Measurements from ENCODE around the gene DTNBP1.

The DTNBP1 gene, protein sequence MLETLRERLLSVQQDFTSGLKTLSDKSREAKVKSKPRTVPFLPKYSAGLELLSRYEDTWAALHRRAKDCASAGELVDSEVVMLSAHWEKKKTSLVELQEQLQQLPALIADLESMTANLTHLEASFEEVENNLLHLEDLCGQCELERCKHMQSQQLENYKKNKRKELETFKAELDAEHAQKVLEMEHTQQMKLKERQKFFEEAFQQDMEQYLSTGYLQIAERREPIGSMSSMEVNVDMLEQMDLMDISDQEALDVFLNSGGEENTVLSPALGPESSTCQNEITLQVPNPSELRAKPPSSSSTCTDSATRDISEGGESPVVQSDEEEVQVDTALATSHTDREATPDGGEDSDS

DNA sequence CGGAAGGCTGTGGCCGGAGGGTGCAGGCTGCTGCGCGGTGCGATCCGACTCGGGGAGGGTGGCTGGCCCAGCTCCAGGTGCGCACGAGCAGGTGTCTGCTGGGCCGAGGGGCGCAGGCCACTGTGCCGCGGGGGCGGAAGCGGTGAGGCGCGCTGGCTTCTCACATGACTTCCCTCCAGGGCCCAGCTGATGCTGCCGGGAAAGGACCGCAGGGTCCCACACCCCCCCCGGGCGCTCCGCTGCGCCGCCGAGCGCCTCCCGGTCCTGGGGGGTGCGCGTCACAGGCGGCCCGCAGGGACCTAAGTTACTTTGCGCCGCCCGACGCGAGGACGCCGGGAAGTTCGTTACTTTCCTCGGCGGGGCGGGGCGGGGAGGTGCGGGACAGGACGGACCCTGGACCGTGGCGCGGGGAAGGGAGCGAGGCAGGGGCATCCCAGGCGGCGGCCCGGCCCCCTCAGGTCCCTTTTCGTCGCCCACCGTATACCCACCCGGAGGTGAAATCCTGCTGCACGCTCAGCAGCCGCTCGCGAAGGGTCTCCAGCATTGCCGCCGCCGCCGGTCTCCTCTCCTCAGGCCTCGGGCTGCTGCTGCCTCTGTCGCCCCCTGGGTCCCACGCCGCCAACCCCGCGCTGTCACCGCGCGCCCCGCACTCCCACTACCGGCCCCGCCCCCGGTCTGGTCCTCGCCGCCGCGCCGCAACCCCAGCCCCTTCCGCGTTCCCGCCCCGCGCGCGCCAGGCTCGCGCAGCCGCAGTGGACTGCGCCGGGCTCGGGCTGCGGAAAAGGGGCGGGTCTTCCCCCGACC is at the start of gene DTNBP1:
Gene DTNBP1 (minus strand): TSS at position 703 of the 804 bp plus-strand sequence. CDS start 159 bp downstream, at position 544.
- TF ChIP-seq, protein P1, sequence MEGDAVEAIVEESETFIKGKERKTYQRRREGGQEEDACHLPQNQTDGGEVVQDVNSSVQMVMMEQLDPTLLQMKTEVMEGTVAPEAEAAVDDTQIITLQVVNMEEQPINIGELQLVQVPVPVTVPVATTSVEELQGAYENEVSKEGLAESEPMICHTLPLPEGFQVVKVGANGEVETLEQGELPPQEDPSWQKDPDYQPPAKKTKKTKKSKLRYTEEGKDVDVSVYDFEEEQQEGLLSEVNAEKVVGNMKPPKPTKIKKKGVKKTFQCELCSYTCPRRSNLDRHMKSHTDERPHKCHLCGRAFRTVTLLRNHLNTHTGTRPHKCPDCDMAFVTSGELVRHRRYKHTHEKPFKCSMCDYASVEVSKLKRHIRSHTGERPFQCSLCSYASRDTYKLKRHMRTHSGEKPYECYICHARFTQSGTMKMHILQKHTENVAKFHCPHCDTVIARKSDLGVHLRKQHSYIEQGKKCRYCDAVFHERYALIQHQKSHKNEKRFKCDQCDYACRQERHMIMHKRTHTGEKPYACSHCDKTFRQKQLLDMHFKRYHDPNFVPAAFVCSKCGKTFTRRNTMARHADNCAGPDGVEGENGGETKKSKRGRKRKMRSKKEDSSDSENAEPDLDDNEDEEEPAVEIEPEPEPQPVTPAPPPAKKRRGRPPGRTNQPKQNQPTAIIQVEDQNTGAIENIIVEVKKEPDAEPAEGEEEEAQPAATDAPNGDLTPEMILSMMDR (conservative IDR thresholded peaks at IDR 0.05; ENCODE audit: low read length) = no peak
- DNase-seq (ENCODE audit: low read depth) = peak; percentile 53

DNA sequence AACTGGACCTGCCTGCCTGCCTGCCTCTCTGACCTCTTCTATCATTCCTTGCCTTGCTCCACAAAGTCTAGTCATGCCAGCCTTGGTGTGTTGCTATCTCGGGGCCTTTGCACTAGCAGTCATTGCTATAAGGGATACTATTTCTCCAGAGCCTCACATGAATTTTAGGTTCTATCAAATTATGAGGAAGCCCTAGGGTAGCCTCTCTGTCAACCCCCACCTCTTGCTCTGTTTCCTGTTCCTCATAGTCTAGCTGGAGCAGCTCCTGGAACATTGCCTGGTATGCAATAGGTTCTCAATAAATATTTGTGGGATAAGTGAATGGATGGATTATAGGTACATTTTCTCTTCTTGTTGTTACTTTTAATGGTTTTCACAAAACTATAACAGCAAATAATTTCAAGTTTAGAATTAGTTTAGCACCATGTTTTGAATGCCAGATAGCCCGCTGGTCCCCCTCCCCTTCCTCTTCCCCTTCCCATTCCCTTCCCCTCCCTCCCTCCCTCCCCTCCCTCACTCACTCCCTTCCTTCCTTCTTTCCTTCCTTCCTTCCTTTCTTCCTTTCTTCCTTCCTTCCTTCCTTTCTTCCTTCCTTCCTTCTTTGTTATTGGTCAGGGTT is 46.9 kb upstream of the DTNBP1 start:
- H3K4me3 ChIP-seq (ENCODE audit: low read length) = no peak overlapping the region
- TF ChIP-seq, protein P1 (conservative IDR thresholded peaks at IDR 0.05; ENCODE audit: low read length) = no peak
- DNase-seq (ENCODE audit: low read depth) = no peak

More for the DNA sequence above, at the start of gene DTNBP1:
- H3K4me3 ChIP-seq (ENCODE audit: low read length) = peak within 1 kb of the TSS; percentile 70

DNA sequence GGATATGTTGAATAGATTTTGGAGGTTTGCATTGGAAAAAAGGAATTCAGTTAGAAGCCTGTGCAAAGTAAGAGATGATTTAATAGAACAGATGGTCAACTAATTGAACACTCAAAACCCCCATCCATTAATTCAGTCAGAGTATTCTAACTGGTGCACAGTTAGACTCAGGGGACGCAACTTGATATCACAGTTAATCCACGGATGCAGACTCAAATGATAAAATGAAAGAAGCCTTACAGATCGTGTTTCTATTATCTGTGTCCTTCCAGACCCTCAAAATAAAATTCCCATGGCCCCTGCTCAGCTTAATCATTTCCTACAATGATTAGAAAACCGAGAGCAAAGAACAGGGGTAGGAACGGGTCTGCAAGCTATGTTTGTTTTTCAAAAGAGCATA is 45.4 kb upstream of the DTNBP1 start:
- DNase-seq (ENCODE audit: low read depth) = no peak
- TF ChIP-seq, protein P1 (conservative IDR thresholded peaks at IDR 0.05; ENCODE audit: low read length) = no peak

DNA sequence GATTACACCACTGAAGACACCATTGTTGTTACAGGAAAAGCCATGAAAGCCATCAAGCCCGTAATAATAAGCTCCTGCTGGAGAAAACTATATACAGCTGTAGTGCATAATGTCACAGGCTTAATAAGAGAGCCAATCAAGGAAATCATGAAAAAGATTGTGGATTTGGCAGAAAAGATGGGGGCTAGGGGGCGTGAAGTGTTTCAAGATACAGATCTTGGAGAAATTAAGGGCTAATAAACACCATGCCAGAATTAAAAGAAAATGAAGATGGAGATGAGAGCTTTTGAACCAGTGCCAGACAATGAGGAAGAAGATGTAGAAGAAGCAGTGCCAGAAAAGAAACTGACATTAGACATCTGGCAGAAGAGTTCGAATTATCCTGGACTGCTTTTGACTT is 43.2 kb upstream of the DTNBP1 start:
- TF ChIP-seq, protein P1 (conservative IDR thresholded peaks at IDR 0.05; ENCODE audit: low read length) = no peak
- no peak overlapping the region for H3K4me3 ChIP-seq (ENCODE audit: low read length)
- DNase-seq (ENCODE audit: low read depth) = no peak

More for the DNA sequence above, 45.4 kb upstream of the DTNBP1 start:
- H3K4me3 ChIP-seq (ENCODE audit: low read length) = no peak overlapping the region

DNA sequence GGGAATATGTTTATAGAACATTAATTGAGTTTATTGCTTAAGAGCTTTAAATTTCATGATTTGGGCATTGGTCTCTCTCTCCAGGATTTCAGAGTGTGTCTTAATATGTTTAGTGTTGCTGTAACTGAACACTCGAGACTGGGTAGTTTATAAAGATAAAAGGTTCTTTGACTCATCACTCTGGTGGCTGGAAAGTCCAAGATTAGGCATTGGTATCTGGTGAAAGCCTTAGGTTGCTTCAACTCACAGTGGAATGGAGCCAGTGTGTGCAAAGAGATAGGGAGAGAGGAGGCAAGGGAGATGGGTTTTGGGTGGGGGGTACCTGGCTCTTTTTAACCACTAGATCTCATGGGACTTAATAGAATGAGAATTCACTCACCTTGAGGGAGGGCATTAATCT is 35.6 kb upstream of the DTNBP1 start:
- DNase-seq (ENCODE audit: low read depth) = no peak
- TF ChIP-seq, protein P1 (conservative IDR thresholded peaks at IDR 0.05; ENCODE audit: low read length) = no peak

DNA sequence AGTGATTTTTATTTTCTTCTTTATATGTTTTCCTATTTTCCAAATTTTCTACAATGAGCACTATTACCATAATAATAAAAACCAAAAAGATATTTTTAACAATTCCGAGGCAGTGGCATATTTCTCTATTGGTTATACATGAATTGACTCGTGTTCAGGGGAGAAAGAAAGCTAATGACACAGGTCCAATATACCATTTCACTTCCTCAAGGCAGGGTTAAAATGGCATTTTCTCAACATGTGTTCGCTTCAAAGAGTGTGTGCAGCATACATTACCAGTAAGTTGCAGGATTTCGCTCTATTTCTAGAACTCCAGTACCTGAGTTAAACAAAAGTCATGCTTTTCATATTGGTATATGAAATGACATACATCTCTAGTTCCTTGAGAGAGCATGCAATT is 35.1 kb upstream of the DTNBP1 start:
- TF ChIP-seq, protein P1 (conservative IDR thresholded peaks at IDR 0.05; ENCODE audit: low read length) = no peak
- no peak for DNase-seq (ENCODE audit: low read depth)
- no peak overlapping the region for H3K4me3 ChIP-seq (ENCODE audit: low read length)

More for the DNA sequence above, 35.6 kb upstream of the DTNBP1 start:
- H3K4me3 ChIP-seq (ENCODE audit: low read length) = no peak overlapping the region
